Measurements from ENCODE around the gene GPA33.

DNA sequence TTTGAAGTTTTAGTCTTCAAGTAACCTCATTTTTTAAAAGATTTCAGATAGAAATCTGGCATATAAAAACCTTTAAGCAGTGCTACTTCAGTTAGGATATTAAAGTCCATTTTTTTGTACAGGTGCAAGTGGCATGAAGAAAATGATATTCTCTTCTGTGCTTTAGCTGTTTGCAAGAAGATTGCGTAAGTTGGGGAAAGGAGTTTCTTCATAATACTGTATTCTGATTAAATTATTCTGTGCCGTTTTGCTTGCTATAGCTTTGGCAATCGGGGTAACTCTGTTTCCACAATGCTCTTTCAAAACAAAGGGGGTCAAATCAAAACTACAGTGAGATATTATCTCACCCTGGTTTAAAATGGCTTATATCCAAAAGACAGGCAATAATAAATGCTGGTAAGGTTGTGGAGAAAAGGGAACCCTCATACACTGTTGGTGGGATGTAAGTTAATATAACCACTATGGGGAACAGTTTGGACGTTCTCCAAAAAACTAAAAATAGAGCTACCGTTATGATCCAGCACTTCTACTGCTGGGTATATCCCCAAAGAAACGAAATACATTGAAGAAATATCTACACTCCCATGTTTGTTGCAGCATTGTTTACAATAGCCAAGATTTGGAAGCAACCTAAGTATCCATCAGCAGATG, 74.0 kb downstream of the GPA33 start:
- TF ChIP-seq, protein P1, sequence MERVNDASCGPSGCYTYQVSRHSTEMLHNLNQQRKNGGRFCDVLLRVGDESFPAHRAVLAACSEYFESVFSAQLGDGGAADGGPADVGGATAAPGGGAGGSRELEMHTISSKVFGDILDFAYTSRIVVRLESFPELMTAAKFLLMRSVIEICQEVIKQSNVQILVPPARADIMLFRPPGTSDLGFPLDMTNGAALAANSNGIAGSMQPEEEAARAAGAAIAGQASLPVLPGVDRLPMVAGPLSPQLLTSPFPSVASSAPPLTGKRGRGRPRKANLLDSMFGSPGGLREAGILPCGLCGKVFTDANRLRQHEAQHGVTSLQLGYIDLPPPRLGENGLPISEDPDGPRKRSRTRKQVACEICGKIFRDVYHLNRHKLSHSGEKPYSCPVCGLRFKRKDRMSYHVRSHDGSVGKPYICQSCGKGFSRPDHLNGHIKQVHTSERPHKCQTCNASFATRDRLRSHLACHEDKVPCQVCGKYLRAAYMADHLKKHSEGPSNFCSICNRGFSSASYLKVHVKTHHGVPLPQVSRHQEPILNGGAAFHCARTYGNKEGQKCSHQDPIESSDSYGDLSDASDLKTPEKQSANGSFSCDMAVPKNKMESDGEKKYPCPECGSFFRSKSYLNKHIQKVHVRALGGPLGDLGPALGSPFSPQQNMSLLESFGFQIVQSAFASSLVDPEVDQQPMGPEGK (CRISPR knock-in tag; IDR thresholded peaks at IDR 0.05; ENCODE audit: borderline replicate concordance) = no peak
- no peak for TF ChIP-seq ARNTL (CRISPR knock-in tag; IDR thresholded peaks at IDR 0.05; ENCODE audit: borderline replicate concordance, low read depth)
- no peak for TF ChIP-seq SNAI2 (CRISPR knock-in tag; IDR thresholded peaks at IDR 0.05)
